A549 (cell line): ENCODE results near the gene ASB18. TPM values are rescaled to one million over a fixed set of nuclear protein-coding genes. Genes with fewer than 3 reads are reported as not detected.

Experiments
- ATAC-seq, 2 experiments: fragments of 200-7000 bp in 1 of 2; fragments of >200 bp in 1 of 2; cut with Nextera tagmentation in 1 of 2; cut with Tn5 transposase in 1 of 2; 3 replicates each; pipeline versions ENCODE4 v1.8.0 to v1.9.1; 2018 to 2020; ENCODE audit warnings: mild to moderate bottlenecking in 1 of 2, moderate library complexity in 1 of 2
- CTCF ChIA-PET: fragments of 300-600 bp; sonication (Branson Sonifier 250); formaldehyde crosslinking; extraction: SDS; loops from one replicate; lab custom pipeline; 2021; ENCODE audit warnings: antibody characterized with exemption, inconsistent platforms; lab: Yijun Ruan, JAX
- POLR2A ChIA-PET: fragments of 350-600 bp; formaldehyde crosslinking; extraction: SDS; loops from one replicate; lab custom pipeline; 2021; ENCODE audit warnings: antibody characterized with exemption, inconsistent platforms; lab: Yijun Ruan, JAX
- DNase-seq, 2 experiments: peaks; one replicate each; pipeline versions ENCODE4 v3.0.0 to v3.0.0-alpha.2; 2011 to 2016; ENCODE audit warnings: low read depth in 1 of 2, low spot score in 1 of 2
- FAIRE-seq: peaks from 2 replicates; lab custom pipeline; 2011; peaks lifted over from hg19 to GRCh38; lab: Jason Lieb, UNC
- H3K27ac ChIP-seq, 2 experiments: fragments of >200 bp; sonication (Bioruptor Twin); formaldehyde crosslinking; 3 replicates each; pipeline ENCODE4 v1.5.1; 2016 to 2017
- H3K4me1 ChIP-seq: fragments of >200 bp; sonication (Bioruptor Twin); formaldehyde crosslinking; 3 replicates; pipeline ENCODE4 v1.6.1; 2016
- H3K4me2 ChIP-seq: fragments of >200 bp; sonication (Bioruptor Twin); formaldehyde crosslinking; 3 replicates; pipeline ENCODE4 v1.6.1; 2016
- H3K4me3 ChIP-seq: fragments of >200 bp; sonication (Bioruptor Twin); formaldehyde crosslinking; 3 replicates; pipeline ENCODE4 v1.5.1; 2016
- H3K9me3 ChIP-seq: fragments of >200 bp; sonication (Bioruptor Twin); formaldehyde crosslinking; 3 replicates; pipeline ENCODE4 v1.6.1; 2016
- CBX8 ChIP-seq: fragments of 200-600 bp; sonication (generic); IDR thresholded peaks from 2 replicates; pipeline ENCODE4 v1.6.1; 2016
- CEBPB ChIP-seq, 2 experiments: fragments of >200 bp in 1 of 2; sonication (Bioruptor Twin) in 1 of 2; formaldehyde crosslinking in 1 of 2; IDR thresholded peaks; 2 replicates each; pipeline ENCODE4 v1.6.1; 2012 to 2016
- EHMT2 ChIP-seq: fragments of 200-600 bp; sonication (generic); IDR thresholded peaks from 2 replicates; pipeline ENCODE4 v1.6.1; 2016; ENCODE audit warnings: antibody characterized with exemption, low read depth, mild to moderate bottlenecking, moderate library complexity
- EP300 ChIP-seq, 2 experiments: fragments of >200 bp; sonication (Bioruptor Twin); formaldehyde crosslinking; IDR thresholded peaks; 2 replicates in 1 of 2; 3 replicates in 1 of 2; pipeline ENCODE4 v1.6.1; 2016 to 2017
- GATA3 ChIP-seq: IDR thresholded peaks from 2 replicates; pipeline ENCODE4 v1.6.1; 2012; ENCODE audit warnings: borderline replicate concordance
- HEYL ChIP-seq: fragments of 250-450 bp; sonication (Bioruptor Pico); IDR thresholded peaks from 2 replicates; pipeline ENCODE4 v1.8.0; 2021; ENCODE audit warnings: mild to moderate bottlenecking, moderate library complexity
- KDM5A ChIP-seq: fragments of 200-600 bp; sonication (generic); IDR thresholded peaks from 2 replicates; pipeline ENCODE4 v1.6.1; 2016; ENCODE audit warnings: antibody characterized with exemption, mild to moderate bottlenecking
- MYC ChIP-seq: IDR thresholded peaks from 2 replicates; pipeline ENCODE4 v1.6.1; 2012; ENCODE audit warnings: mild to moderate bottlenecking, inconsistent platforms, low read length, improper control_type of control experiment, borderline replicate concordance
- PHF8 ChIP-seq: fragments of 200-600 bp; sonication (generic); IDR thresholded peaks from 2 replicates; pipeline ENCODE4 v1.6.1; 2016; ENCODE audit warnings: low read depth, mild to moderate bottlenecking, antibody characterized with exemption, moderate library complexity, borderline replicate concordance
- RNF2 ChIP-seq: fragments of 200-600 bp; sonication (generic); IDR thresholded peaks from 2 replicates; pipeline ENCODE4 v1.6.1; 2016; ENCODE audit warnings: low read depth, mild to moderate bottlenecking, antibody characterized with exemption, moderate library complexity, borderline replicate concordance
- SREBF2 ChIP-seq: fragments of 450-650 bp; IDR thresholded peaks from 2 replicates; pipeline ENCODE4 v1.6.1; 2014; ENCODE audit warnings: mild to moderate bottlenecking, moderate library complexity
- TFCP2L1 ChIP-seq: fragments of 250-450 bp; sonication (Bioruptor Pico); IDR thresholded peaks from 2 replicates; pipeline ENCODE4 v1.5.0; 2021; ENCODE audit warnings: mild to moderate bottlenecking
- TP53 ChIP-seq: fragments of 250-450 bp; sonication (Bioruptor Pico); IDR thresholded peaks from 2 replicates; pipeline ENCODE4 v1.5.0; 2021; ENCODE audit warnings: mild to moderate bottlenecking, moderate library complexity
- ZC3H11A ChIP-seq: fragments of 450-650 bp; IDR thresholded peaks from 2 replicates; pipeline ENCODE4 v1.6.1; 2014; ENCODE audit warnings: antibody characterized with exemption, mild to moderate bottlenecking
- ZNF302 ChIP-seq: fragments of 250-450 bp; sonication (Bioruptor Pico); IDR thresholded peaks from 2 replicates; pipeline ENCODE4 v1.9.0; 2021; ENCODE audit warnings: inconsistent platforms, mild to moderate bottlenecking, moderate library complexity
- WGBS: methylation state at CpG from one replicate; pipeline ENCODE4 v1.1.6; 2017; ENCODE audit errors: missing lambda C conversion rate; 5-methylcytosine and 5-hydroxymethylcytosine counted together
- polyA plus RNA-seq, 4 experiments: library from polyadenylated mRNA; depleted of rRNA in 3 of 4; stranded (reverse); fragments of >200 nt; fragmentation: RNase III in 1 of 4; extraction: RNeasy Plus Mini Kit Qiagen cat#74134 plus additional on column Dnase treatment in 1 of 4; gene quantifications; 2 replicates in 3 of 4; 3 replicates in 1 of 4; pipeline ENCODE4 v1.2.3, GENCODE V29; 2011 to 2017
- TF ChIP-seq, protein P1 (sequence below): fragments of >200 bp; sonication (Bioruptor Twin); formaldehyde crosslinking; IDR thresholded peaks from 2 replicates; pipeline ENCODE4 v1.6.1; 2016
- TF ChIP-seq, protein P2 (sequence below): fragments of >200 bp; sonication (Bioruptor Twin); formaldehyde crosslinking; IDR thresholded peaks from 3 replicates; pipeline ENCODE4 v1.6.1; 2016
- TF ChIP-seq, protein P3 (sequence below): fragments of 150-350 bp; IDR thresholded peaks from 2 replicates; pipeline ENCODE4 v1.6.1; 2014; ENCODE audit warnings: low read depth, mild to moderate bottlenecking, low read length
- TF ChIP-seq, protein P4 (sequence below): IDR thresholded peaks from 2 replicates; pipeline ENCODE4 v1.6.1; 2012
- TF ChIP-seq, protein P5 (sequence below): IDR thresholded peaks from 2 replicates; pipeline ENCODE4 v1.6.1; 2012; ENCODE audit warnings: low read depth, borderline replicate concordance
- TF ChIP-seq, protein P6 (sequence below): fragments of 450-650 bp; IDR thresholded peaks from 2 replicates; pipeline ENCODE4 v1.6.1; 2014; ENCODE audit warnings: antibody characterized with exemption
- TF ChIP-seq, protein P7 (sequence below): fragments of 250-450 bp; sonication (Bioruptor Pico); IDR thresholded peaks from 2 replicates; pipeline ENCODE4 v1.5.0; 2021; ENCODE audit warnings: mild to moderate bottlenecking, moderate library complexity, borderline replicate concordance

The ASB18 gene
- polyA plus RNA-seq, 2 of the 4 experiments (the other 2 are of a cell fraction) = not detected

DNA sequence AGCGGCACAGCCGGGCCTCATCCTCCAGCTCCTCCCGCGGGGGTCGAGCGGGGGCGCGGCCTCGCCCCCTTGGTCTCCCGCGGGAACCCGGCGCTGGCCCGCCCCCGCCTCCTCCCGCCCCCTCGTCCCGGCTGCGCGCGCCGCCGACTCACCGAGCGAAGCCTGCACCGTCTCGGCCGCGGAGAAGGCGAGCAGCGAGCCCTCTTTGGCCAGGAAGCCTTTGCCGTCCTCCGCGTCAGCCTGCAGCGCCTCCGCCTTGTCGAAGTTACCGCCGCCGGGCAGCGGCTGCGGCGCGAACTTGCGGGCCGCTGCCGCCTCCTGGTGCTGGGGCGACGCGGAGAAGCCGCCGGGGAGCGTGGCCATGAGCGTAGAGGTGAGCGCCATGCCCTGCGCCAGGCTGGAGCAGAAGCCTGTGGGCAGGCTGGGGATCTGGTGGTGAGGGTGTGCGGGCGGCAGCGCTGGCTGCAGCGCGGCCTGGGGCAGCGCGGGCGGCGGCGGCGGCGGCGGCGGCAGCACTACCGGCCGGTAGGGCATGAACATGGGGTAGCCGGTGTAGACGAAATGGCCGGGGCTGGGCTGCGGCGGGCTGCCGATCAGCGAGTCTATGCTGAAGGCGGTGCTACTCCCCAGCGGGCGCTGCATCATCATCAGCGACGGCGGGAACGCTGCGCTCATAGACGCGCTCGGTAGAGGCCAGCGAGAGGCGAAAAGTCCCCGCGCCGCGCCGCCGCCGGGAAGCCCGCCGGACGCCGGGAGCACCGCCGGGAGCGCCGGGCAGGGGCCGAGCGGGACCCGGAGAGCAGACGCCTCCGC lies 96.7 kb downstream of the ASB18 start (continued):
- no peak for TF ChIP-seq TP53 (CRISPR knock-in tag)

DNA sequence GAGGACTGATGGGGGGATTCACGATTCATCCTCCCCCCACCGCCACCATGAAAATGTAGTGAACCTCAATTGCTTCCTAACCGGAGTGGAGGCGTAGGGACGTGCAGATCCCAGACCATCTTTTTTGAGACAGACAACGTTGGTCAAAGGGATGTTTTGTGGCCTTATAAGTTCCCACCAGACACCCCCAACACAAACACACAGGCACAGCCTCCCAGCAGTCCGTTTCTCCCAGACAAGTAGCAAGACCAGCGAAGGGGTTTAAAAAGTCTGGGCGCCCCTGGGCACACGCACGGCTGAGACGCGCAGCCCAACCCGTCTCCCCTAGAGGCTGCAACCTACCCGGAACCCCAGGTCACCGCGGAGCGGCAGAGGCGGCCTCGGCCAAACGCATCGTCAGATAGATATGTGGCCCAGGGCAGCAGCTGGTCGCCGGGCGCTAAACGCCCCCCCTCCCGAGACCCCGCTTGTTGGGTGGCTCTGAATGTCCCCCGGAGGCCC lies 97.4 kb downstream of the ASB18 start:
- peak overlapping the region; percentile 89 for H3K4me2 ChIP-seq
- H3K9me3 ChIP-seq = no peaks in the 10 kb centered on the region
- TF ChIP-seq EHMT2 (no peak), TFCP2L1 (CRISPR knock-in tag) (no peak), ZC3H11A (no peak), SREBF2 (no peak), ZNF302 (no peak), PHF8 (no peak), KDM5A (no peak)
- TF ChIP-seq, protein P1, sequence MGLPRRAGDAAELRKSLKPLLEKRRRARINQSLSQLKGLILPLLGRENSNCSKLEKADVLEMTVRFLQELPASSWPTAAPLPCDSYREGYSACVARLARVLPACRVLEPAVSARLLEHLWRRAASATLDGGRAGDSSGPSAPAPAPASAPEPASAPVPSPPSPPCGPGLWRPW = no peak
- TF ChIP-seq, protein P2, sequence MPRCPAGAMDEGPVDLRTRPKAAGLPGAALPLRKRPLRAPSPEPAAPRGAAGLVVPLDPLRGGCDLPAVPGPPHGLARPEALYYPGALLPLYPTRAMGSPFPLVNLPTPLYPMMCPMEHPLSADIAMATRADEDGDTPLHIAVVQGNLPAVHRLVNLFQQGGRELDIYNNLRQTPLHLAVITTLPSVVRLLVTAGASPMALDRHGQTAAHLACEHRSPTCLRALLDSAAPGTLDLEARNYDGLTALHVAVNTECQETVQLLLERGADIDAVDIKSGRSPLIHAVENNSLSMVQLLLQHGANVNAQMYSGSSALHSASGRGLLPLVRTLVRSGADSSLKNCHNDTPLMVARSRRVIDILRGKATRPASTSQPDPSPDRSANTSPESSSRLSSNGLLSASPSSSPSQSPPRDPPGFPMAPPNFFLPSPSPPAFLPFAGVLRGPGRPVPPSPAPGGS = no peak
- TF ChIP-seq, all 56 proteins: peak for 0
- DNase-seq = no peak
- peak; percentile 31 to 48; a peak in 3 of 6 replicates for ATAC-seq
- WGBS = 54% methylated on average over 11 of the region's 29 CpGs
- CTCF ChIA-PET = interaction anchor here (1.0 to 4.7 kb wide), 3 partner anchors 11 to 387 kb away, joined by 3 to 28 read pairs (median 13); no protein-coding TSS in a partner anchor
- Histone ChIP-seq H3K4me1 (peaks cover 9% of the 10 kb centered on the region; the same call in 2 of the 3 replicates), H3K4me3 (peak overlapping the region; percentile 73), H3K27ac (peak overlapping the region; percentile 79 to 92)
- no peak for FAIRE-seq
- POLR2A ChIA-PET = interaction anchor here (1.5 kb wide), 1 partner anchor 11 kb away, joined by 3 read pairs; no protein-coding TSS in a partner anchor

DNA sequence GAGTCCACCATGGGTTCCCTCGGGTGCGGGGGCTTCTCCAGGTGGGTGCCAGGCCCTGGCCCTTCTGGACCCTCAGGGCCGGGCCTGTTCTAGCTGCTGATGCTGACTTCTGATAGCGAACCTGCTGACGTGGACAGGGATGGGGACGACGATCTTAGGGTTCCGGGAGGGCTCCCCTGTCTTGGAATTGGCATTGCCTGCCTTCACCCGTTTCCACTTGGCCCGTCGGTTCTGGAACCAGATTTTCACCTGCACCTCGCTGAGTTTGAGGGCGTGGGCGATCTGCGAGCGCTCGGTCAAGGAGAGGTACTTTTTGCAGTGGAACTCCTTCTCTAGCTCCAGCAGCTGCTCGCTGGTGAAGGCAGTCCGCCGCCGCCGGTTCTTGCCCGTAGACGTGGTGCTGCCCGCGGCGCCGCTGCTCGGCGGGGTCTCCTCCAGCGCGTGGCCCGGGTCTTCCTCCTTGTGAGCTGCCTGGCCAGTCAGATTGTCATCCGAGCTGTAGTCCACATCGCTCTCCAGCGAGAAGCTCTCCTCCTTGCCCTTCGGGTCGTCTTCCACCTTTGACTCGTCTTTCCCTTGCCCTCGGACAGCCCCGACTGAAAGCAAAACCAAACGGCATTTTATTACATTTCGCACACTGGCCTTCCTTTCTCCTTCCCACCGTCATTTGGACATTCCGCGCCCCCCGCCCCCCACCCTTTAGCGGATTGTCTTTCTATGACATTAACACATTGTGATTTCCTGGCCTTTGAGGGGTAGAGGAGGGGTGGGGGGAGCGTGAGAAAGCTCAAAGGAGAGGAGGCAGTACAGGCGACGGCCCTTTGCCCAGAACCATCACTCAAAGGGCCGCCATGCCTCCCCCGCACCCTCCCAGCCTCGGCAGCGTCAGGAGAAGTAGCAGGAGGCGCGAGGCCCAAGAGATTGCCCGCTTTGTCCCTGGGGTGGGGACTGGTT lies 98.1 kb downstream of the ASB18 start:
- Histone ChIP-seq H3K4me3 (peak overlapping the region; percentile 73; the same call in 1 of the 3 replicates), H3K9me3 (no peaks in the 10 kb centered on the region), H3K4me1 (peaks cover 9% of the 10 kb centered on the region; the same call in 2 of the 3 replicates), H3K27ac (peak overlapping the region in 1 of 2 experiments; percentile 92; a peak in 1 of 6 replicates), H3K4me2 (peak overlapping the region; percentile 89)
- no peak for ATAC-seq
- no peak for DNase-seq
- ChIA-PET CTCF (interaction anchor here (1.3 to 4.7 kb wide), 3 partner anchors 12 to 387 kb away, joined by 9 to 28 read pairs (median 13); no protein-coding TSS in a partner anchor), POLR2A (interaction anchor here (1.5 kb wide), 1 partner anchor 12 kb away, joined by 3 read pairs; no protein-coding TSS in a partner anchor)
- WGBS = 91% methylated on average over 54 of the region's 58 CpGs
- no peak for FAIRE-seq
- TF ChIP-seq, protein P3, sequence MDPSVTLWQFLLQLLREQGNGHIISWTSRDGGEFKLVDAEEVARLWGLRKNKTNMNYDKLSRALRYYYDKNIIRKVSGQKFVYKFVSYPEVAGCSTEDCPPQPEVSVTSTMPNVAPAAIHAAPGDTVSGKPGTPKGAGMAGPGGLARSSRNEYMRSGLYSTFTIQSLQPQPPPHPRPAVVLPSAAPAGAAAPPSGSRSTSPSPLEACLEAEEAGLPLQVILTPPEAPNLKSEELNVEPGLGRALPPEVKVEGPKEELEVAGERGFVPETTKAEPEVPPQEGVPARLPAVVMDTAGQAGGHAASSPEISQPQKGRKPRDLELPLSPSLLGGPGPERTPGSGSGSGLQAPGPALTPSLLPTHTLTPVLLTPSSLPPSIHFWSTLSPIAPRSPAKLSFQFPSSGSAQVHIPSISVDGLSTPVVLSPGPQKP = no peak
- TF ChIP-seq GATA3 (no peak), CBX8 (no peak), EP300 (IDR thresholded peaks at IDR 0.05) (no peak), RNF2 (no peak), MYC (no peak), CEBPB (IDR thresholded peaks at IDR 0.05) (no peak), HEYL (CRISPR knock-in tag) (no peak)
- TF ChIP-seq, protein P4, sequence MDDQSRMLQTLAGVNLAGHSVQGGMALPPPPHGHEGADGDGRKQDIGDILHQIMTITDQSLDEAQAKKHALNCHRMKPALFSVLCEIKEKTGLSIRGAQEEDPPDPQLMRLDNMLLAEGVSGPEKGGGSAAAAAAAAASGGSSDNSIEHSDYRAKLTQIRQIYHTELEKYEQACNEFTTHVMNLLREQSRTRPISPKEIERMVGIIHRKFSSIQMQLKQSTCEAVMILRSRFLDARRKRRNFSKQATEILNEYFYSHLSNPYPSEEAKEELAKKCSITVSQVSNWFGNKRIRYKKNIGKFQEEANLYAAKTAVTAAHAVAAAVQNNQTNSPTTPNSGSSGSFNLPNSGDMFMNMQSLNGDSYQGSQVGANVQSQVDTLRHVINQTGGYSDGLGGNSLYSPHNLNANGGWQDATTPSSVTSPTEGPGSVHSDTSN = no peak
- TF ChIP-seq, protein P5, sequence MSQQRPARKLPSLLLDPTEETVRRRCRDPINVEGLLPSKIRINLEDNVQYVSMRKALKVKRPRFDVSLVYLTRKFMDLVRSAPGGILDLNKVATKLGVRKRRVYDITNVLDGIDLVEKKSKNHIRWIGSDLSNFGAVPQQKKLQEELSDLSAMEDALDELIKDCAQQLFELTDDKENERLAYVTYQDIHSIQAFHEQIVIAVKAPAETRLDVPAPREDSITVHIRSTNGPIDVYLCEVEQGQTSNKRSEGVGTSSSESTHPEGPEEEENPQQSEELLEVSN = no peak
- TF ChIP-seq, protein P6, sequence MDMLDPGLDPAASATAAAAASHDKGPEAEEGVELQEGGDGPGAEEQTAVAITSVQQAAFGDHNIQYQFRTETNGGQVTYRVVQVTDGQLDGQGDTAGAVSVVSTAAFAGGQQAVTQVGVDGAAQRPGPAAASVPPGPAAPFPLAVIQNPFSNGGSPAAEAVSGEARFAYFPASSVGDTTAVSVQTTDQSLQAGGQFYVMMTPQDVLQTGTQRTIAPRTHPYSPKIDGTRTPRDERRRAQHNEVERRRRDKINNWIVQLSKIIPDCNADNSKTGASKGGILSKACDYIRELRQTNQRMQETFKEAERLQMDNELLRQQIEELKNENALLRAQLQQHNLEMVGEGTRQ = no peak
- TF ChIP-seq, protein P7, sequence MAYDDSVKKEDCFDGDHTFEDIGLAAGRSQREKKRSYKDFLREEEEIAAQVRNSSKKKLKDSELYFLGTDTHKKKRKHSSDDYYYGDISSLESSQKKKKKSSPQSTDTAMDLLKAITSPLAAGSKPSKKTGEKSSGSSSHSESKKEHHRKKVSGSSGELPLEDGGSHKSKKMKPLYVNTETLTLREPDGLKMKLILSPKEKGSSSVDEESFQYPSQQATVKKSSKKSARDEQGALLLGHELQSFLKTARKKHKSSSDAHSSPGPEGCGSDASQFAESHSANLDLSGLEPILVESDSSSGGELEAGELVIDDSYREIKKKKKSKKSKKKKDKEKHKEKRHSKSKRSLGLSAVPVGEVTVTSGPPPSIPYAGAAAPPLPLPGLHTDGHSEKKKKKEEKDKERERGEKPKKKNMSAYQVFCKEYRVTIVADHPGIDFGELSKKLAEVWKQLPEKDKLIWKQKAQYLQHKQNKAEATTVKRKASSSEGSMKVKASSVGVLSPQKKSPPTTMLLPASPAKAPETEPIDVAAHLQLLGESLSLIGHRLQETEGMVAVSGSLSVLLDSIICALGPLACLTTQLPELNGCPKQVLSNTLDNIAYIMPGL (CRISPR knock-in tag) = no peak
